ENCODE measurements around the gene NCOR1. TPM values are rescaled to one million over a fixed set of nuclear protein-coding genes. Genes with fewer than 3 reads are reported as not detected.

NCOR1 gene
- total and polyA plus RNA-seq, 2 of the 13 experiments (the other 11 are each of a cell fraction or from before 2014, with no cell fraction given) = 57.0 to 71.7 TPM

DNA sequence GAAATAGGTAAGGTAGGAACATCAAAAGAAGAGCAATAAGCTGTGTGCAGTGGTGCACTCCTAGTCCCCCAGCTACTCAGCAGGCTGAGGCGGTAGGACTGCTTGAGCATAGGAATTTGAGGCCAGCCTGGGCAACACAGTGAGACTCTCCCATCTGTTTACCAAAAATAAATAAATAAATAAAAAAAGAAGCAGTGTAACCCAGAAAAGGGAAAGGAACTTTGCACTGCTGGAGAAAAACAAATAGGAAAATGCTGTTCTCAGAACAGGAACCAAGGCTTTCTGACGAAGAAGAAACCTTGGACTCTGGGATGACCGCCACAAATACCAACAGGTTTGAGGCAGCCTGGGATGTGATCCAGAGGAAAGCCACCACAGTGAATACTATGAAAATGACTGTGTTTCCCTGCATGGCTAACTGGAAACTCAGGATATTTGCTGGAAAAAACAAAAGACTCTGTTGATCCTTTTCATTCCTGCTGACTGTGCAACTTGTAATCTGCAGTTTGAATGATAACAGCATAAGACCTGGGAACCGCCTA is 174.6 kb downstream of the NCOR1 start (continued):
- TF ChIP-seq, protein P1, sequence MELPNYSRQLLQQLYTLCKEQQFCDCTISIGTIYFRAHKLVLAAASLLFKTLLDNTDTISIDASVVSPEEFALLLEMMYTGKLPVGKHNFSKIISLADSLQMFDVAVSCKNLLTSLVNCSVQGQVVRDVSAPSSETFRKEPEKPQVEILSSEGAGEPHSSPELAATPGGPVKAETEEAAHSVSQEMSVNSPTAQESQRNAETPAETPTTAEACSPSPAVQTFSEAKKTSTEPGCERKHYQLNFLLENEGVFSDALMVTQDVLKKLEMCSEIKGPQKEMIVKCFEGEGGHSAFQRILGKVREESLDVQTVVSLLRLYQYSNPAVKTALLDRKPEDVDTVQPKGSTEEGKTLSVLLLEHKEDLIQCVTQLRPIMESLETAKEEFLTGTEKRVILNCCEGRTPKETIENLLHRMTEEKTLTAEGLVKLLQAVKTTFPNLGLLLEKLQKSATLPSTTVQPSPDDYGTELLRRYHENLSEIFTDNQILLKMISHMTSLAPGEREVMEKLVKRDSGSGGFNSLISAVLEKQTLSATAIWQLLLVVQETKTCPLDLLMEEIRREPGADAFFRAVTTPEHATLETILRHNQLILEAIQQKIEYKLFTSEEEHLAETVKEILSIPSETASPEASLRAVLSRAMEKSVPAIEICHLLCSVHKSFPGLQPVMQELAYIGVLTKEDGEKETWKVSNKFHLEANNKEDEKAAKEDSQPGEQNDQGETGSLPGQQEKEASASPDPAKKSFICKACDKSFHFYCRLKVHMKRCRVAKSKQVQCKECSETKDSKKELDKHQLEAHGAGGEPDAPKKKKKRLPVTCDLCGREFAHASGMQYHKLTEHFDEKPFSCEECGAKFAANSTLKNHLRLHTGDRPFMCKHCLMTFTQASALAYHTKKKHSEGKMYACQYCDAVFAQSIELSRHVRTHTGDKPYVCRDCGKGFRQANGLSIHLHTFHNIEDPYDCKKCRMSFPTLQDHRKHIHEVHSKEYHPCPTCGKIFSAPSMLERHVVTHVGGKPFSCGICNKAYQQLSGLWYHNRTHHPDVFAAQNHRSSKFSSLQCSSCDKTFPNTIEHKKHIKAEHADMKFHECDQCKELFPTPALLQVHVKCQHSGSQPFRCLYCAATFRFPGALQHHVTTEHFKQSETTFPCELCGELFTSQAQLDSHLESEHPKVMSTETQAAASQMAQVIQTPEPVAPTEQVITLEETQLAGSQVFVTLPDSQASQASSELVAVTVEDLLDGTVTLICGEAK (IDR thresholded peaks at IDR 0.05) = no peak
- TF ChIP-seq, protein P1 (CRISPR knock-in tag; IDR thresholded peaks at IDR 0.05) = no peak
- TF ChIP-seq ZNF121 (CRISPR knock-in tag; IDR thresholded peaks at IDR 0.05) (peak; percentile 100), KLF15 (CRISPR knock-in tag; IDR thresholded peaks at IDR 0.05; ENCODE audit: borderline replicate concordance) (no peak), RFXAP (CRISPR knock-in tag; IDR thresholded peaks at IDR 0.05; ENCODE audit: borderline replicate concordance) (0 out of 2 replicates have a peak, but pooled peaks have one; percentile 35), DPF2 (CRISPR knock-in tag; IDR thresholded peaks at IDR 0.05; ENCODE audit: borderline replicate concordance, low read depth) (peak; percentile 69; the same call in 1 of the 2 replicates), ZBTB25 (CRISPR knock-in tag; IDR thresholded peaks at IDR 0.05) (peak; percentile 60; the same call in 1 of the 2 replicates), ZBTB7A (CRISPR knock-in tag; IDR thresholded peaks at IDR 0.05) (no peak), MATR3 (CRISPR knock-in tag; IDR thresholded peaks at IDR 0.05) (no peak), TCF12 (IDR thresholded peaks at IDR 0.05) (no peak), TCF12 (CRISPR knock-in tag; IDR thresholded peaks at IDR 0.05) (no peak), ZNF720 (CRISPR knock-in tag; IDR thresholded peaks at IDR 0.05) (no peak)
- TF ChIP-seq, protein P2, sequence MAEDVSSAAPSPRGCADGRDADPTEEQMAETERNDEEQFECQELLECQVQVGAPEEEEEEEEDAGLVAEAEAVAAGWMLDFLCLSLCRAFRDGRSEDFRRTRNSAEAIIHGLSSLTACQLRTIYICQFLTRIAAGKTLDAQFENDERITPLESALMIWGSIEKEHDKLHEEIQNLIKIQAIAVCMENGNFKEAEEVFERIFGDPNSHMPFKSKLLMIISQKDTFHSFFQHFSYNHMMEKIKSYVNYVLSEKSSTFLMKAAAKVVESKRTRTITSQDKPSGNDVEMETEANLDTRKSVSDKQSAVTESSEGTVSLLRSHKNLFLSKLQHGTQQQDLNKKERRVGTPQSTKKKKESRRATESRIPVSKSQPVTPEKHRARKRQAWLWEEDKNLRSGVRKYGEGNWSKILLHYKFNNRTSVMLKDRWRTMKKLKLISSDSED (CRISPR knock-in tag; IDR thresholded peaks at IDR 0.05) = no peak
- TF ChIP-seq, protein P3, sequence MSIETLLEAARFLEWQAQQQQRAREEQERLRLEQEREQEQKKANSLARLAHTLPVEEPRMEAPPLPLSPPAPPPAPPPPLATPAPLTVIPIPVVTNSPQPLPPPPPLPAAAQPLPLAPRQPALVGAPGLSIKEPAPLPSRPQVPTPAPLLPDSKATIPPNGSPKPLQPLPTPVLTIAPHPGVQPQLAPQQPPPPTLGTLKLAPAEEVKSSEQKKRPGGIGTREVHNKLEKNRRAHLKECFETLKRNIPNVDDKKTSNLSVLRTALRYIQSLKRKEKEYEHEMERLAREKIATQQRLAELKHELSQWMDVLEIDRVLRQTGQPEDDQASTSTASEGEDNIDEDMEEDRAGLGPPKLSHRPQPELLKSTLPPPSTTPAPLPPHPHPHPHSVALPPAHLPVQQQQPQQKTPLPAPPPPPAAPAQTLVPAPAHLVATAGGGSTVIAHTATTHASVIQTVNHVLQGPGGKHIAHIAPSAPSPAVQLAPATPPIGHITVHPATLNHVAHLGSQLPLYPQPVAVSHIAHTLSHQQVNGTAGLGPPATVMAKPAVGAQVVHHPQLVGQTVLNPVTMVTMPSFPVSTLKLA (IDR thresholded peaks at IDR 0.05) = no peak
- TF ChIP-seq, protein P4, sequence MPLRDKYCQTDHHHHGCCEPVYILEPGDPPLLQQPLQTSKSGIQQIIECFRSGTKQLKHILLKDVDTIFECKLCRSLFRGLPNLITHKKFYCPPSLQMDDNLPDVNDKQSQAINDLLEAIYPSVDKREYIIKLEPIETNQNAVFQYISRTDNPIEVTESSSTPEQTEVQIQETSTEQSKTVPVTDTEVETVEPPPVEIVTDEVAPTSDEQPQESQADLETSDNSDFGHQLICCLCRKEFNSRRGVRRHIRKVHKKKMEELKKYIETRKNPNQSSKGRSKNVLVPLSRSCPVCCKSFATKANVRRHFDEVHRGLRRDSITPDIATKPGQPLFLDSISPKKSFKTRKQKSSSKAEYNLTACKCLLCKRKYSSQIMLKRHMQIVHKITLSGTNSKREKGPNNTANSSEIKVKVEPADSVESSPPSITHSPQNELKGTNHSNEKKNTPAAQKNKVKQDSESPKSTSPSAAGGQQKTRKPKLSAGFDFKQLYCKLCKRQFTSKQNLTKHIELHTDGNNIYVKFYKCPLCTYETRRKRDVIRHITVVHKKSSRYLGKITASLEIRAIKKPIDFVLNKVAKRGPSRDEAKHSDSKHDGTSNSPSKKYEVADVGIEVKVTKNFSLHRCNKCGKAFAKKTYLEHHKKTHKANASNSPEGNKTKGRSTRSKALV (CRISPR knock-in tag; IDR thresholded peaks at IDR 0.05) = peak; percentile 43; the same call in 1 of the 2 replicates
